Activated B cell treated with CpG ODN at 0.5 μM for 24 hours (primary cell): ENCODE measurements around the gene LYPD5. TPM values are rescaled to one million over a fixed set of nuclear protein-coding genes. Genes with fewer than 3 reads are reported as not detected.

Experiments
- ATAC-seq: fragments of 200-7000 bp; cut with Tn5 transposase; one replicate; pipeline ENCODE4 v1.10.0; 2021; ENCODE audit warnings: low read depth, mild to moderate bottlenecking, moderate library complexity
- CTCF ChIA-PET: fragments of 350-600 bp; sonication (Branson Sonifier 250); formaldehyde crosslinking; loops from one replicate; lab custom pipeline; 2021; ENCODE audit warnings: antibody characterized with exemption; lab: Charles Lee
- POLR2A ChIA-PET: fragments of 350-600 bp; sonication (Branson Sonifier 250); formaldehyde crosslinking; loops from one replicate; lab custom pipeline; 2021; ENCODE audit warnings: antibody characterized with exemption; lab: Charles Lee
- DNase-seq: peaks from one replicate; pipeline ENCODE4 v3.0.0; 2022
- H3K27ac Mint-ChIP-seq: one replicate; pipeline ENCODE4 v1.8.0; 2020; ENCODE audit warnings: mixed read lengths
- H3K27me3 Mint-ChIP-seq: one replicate; pipeline ENCODE4 v1.8.0; 2021; ENCODE audit warnings: mixed read lengths
- H3K36me3 Mint-ChIP-seq: one replicate; pipeline ENCODE4 v1.8.0; 2021; ENCODE audit warnings: low read depth, mixed read lengths
- H3K4me1 Mint-ChIP-seq: one replicate; pipeline ENCODE4 v1.8.0; 2021; ENCODE audit warnings: mixed read lengths
- H3K4me3 Mint-ChIP-seq: one replicate; pipeline ENCODE4 v1.8.0; 2020; ENCODE audit warnings: mild to moderate bottlenecking, mixed read lengths
- H3K9me3 Mint-ChIP-seq: one replicate; pipeline ENCODE4 v1.8.0; 2020; ENCODE audit warnings: mixed read lengths
- intact Hi-C: fragments of 100-400 bp; cut with micrococcal nuclease; formaldehyde crosslinking; loops from one replicate; pipeline ENCODE4 v1.15.1; 2024
- total RNA-seq: library from RNA; stranded (reverse); gene quantifications from 2 replicates; pipeline ENCODE4 v1.2.3, GENCODE V29; 2022
- TF ChIP-seq, protein P1 (sequence below): fragments of 200-600 bp; IDR thresholded peaks from one replicate; pipeline ENCODE4 v1.8.0; 2022; ENCODE audit warnings: antibody characterized with exemption, mild to moderate bottlenecking

The LYPD5 gene
- total RNA-seq, 1 donor from 2014 or later: 0.44 TPM

DNA sequence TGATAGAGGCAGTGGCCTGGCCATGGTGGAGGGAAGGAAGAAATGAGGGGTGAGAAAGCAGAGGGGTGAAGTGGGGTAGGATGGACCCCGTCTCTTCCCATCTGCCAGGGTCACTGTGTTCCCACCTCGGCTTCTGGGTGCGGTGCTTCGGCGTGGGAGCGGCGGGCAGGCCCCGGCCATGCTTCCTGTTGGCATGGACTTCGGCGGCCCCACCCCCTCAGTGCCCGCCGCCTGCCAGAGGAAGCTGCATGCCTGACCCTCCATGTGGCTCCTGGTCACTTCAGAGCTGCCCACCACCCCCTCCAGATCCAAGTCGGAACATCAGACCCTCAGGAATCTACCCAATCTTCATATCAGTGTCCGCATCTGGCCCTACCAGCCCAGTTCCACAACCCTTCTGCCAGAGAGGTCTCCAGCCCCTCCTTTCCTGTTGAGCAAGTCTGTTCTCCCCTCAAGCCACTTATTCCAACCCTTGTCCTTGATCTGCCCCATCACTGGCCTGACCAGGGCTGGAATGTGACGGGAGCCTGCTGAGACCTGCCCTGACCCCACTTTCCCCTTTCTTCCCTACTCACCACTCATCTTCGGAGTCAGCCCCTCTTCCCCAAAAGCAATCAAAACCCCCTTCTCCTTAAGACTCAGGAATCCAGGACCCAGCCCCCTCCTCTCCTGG is 23.0 kb downstream of the LYPD5 start:
- ATAC-seq (no peak), DNase-seq (no peak)
- ChIA-PET POLR2A (interaction anchor here (0.9 to 12.2 kb wide), 5 partner anchors 11 to 316 kb away, joined by 3 to 661 read pairs (median 11); partner anchors contain the start of gene SMG9), CTCF (interaction anchor here (1.6 to 8.6 kb wide), 5 partner anchors 9 to 33 kb away, joined by 6 to 113 read pairs (median 14); partner anchors contain the start of gene SMG9)
- peak overlapping the region; percentile 88 for H3K4me3 Mint-ChIP-seq
- peak overlapping the region; percentile 94 for H3K27ac Mint-ChIP-seq
- intact Hi-C loops: no loop called here
- H3K9me3 Mint-ChIP-seq: no peaks in the 10 kb centered on the region
- H3K27me3 Mint-ChIP-seq: no peaks in the 10 kb centered on the region
- H3K4me1 Mint-ChIP-seq: peaks cover 81% of the 10 kb centered on the region
- TF ChIP-seq, protein P1, sequence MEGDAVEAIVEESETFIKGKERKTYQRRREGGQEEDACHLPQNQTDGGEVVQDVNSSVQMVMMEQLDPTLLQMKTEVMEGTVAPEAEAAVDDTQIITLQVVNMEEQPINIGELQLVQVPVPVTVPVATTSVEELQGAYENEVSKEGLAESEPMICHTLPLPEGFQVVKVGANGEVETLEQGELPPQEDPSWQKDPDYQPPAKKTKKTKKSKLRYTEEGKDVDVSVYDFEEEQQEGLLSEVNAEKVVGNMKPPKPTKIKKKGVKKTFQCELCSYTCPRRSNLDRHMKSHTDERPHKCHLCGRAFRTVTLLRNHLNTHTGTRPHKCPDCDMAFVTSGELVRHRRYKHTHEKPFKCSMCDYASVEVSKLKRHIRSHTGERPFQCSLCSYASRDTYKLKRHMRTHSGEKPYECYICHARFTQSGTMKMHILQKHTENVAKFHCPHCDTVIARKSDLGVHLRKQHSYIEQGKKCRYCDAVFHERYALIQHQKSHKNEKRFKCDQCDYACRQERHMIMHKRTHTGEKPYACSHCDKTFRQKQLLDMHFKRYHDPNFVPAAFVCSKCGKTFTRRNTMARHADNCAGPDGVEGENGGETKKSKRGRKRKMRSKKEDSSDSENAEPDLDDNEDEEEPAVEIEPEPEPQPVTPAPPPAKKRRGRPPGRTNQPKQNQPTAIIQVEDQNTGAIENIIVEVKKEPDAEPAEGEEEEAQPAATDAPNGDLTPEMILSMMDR: no peak
- peaks cover 47% of the 10 kb centered on the region for H3K36me3 Mint-ChIP-seq

DNA sequence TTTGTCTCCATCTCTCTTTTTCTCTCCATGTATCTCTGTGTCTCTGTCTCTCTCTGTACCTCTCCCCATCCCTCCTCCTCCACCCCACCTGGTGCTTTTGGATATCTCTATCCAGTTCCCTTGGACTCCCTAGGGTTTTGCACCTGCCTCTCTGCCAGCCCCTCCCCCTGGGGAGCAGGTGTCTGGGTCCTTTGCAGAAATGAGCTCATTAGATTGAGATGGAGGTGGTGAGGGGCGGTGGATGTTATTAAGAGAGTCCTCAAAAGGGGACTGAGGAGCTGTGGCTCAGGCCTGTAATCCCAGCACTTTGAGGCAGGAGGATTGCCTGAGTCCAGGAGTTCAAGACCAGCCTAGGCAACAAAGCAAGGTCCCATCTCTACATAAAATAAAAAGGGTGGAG is 23.6 kb downstream of the LYPD5 start:
- ATAC-seq: no peak
- ChIA-PET CTCF (interaction anchor here (0.7 to 8.6 kb wide), 6 partner anchors 8 to 32 kb away, joined by 3 to 113 read pairs (median 11); partner anchors contain the start of gene SMG9), POLR2A (interaction anchor here (0.6 to 12.2 kb wide), 5 partner anchors 11 to 315 kb away, joined by 3 to 661 read pairs (median 4); partner anchors contain the start of gene SMG9)
- Mint-ChIP-seq H3K27me3 (no peaks in the 10 kb centered on the region), H3K27ac (peak overlapping the region; percentile 94), H3K9me3 (no peaks in the 10 kb centered on the region), H3K4me1 (peaks cover 75% of the 10 kb centered on the region), H3K4me3 (peak overlapping the region; percentile 88), H3K36me3 (peaks cover 52% of the 10 kb centered on the region)
- TF ChIP-seq, protein P1: no peak
- intact Hi-C loops: no loop called here
- DNase-seq: no peak

DNA sequence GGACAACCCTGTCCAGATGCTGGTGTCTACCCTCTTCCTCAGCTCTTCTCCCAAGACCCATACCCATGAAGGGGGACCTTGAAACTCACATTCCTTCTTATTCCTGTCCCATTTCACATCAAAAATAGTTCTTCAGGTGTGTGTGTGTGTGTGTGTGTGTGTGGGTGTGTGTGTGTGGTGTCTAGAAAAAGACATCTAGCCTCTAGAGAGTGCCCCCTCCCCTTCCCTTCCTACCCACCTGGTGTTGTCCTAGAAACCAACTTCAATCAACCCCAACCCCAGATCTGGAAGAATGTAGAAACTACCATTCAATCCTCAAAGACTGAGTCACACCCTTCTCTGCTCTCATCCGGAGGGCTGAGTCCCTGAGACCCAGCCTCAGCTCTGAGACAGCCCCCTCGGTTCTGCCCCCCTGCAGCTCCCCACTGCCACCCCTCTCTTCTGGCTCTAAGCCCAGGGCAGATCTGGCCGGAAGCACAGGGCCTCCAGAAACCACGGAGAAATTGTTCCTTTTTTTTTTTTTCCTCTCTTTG is 25.0 kb downstream of the LYPD5 start:
- intact Hi-C loops: no loop called here
- H3K27ac Mint-ChIP-seq: peak overlapping the region; percentile 94
- POLR2A ChIA-PET: interaction anchor here (0.7 to 12.2 kb wide), 6 partner anchors 17 to 1974 kb away, joined by 3 to 661 read pairs (median 6); partner anchors contain the start of gene SMG9

DNA sequence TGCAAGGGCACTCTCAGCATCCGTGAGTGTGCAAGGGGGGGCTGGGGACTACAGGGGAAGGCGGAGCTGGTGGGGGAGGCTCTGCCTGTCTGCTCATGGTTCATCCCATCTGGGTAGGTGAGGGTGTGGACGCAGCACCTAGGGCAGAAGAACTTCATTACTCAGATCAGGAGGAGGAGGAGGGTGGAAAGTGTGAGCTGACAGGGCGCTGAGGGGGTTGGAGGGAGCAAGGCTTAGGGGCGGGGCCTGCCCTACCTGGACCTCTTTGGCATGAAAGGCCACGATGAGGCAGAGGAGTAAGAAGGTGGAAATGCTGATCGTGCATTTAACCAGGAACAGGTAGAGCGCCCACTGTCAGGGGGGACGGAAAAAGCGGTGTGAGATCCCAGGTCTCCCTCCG is 26.0 kb downstream of the LYPD5 start:
- no peak for ATAC-seq
- intact Hi-C loops: no loop called here
- Mint-ChIP-seq H3K4me1 (peaks cover 58% of the 10 kb centered on the region), H3K27ac (peak overlapping the region; percentile 94), H3K9me3 (no peaks in the 10 kb centered on the region), H3K27me3 (no peaks in the 10 kb centered on the region), H3K4me3 (peak overlapping the region; percentile 88), H3K36me3 (peaks cover 71% of the 10 kb centered on the region)
- ChIA-PET CTCF (interaction anchor here (5.6 kb wide), 1 partner anchor 11 kb away, joined by 50 read pairs; no protein-coding TSS in a partner anchor), POLR2A (interaction anchor here (0.7 to 12.2 kb wide), 3 partner anchors 16 to 902 kb away, joined by 6 to 661 read pairs (median 15); partner anchors contain the start of gene SMG9)
- TF ChIP-seq, protein P1: no peak
- no peak for DNase-seq

More for the DNA sequence above, 25.0 kb downstream of the LYPD5 start:
- TF ChIP-seq, protein P1: no peak
- no peaks in the 10 kb centered on the region for H3K9me3 Mint-ChIP-seq
- CTCF ChIA-PET: interaction anchor here (5.6 to 8.6 kb wide), 2 partner anchors 11 to 31 kb away, joined by 50 to 113 read pairs; no protein-coding TSS in a partner anchor
- DNase-seq (no peak), ATAC-seq (no peak)
- H3K27me3 Mint-ChIP-seq: no peaks in the 10 kb centered on the region
- peaks cover 66% of the 10 kb centered on the region for H3K36me3 Mint-ChIP-seq
- H3K4me1 Mint-ChIP-seq: peaks cover 68% of the 10 kb centered on the region
- peak overlapping the region; percentile 88 for H3K4me3 Mint-ChIP-seq
